NCI-H2196 (cell line): ENCODE data around the gene FASTKD3.
"Not testable (repeated sequence)": the region's sequence is repeated elsewhere in the genome, so short reads cannot be mapped to it uniquely, and the experiment has no call there.

Experiments
- DNase-seq: peaks from one replicate; lab custom pipeline; 2025; ENCODE audit not compliant: unreplicated experiment; lab: John Stamatoyannopoulos, UW

The FASTKD3 gene

GRCh38 chr5:7868773-7869473 is at the start of gene FASTKD3, which contains the start of gene MTRR:
TSS of gene FASTKD3 (minus strand) at chr5:7869031. CDS start at chr5:7868083, 948 bp downstream.
TSS of gene MTRR (plus strand) at chr5:7869148. CDS start at chr5:7870795, 1,647 bp downstream.
- peak; percentile 89 for DNase-seq

- DNase-seq = no peak
Measured at GRCh38 chr5:7917130-7918123, 48.6 kb upstream of the FASTKD3 start.

- peak; percentile 13 for DNase-seq
Measured at GRCh38 chr5:7916171-7916804, 47.5 kb upstream of the FASTKD3 start.

GRCh38 chr5:7911429-7911771 is 42.6 kb upstream of the FASTKD3 start:
- not testable (repeated sequence) for DNase-seq

- no peak for DNase-seq
Measured at GRCh38 chr5:7910738-7911428, 42.1 kb upstream of the FASTKD3 start.

GRCh38 chr5:7908317-7908716 is 39.5 kb upstream of the FASTKD3 start:
- DNase-seq = no peak

GRCh38 chr5:7907612-7908011 is 38.8 kb upstream of the FASTKD3 start:
- DNase-seq = no peak

- DNase-seq = no peak
Measured at GRCh38 chr5:7904170-7904569, 35.3 kb upstream of the FASTKD3 start.

GRCh38 chr5:7902666-7903625 is 34.1 kb upstream of the FASTKD3 start:
- no peak for DNase-seq

GRCh38 chr5:7902201-7902600 is 33.4 kb upstream of the FASTKD3 start:
- DNase-seq = no peak

GRCh38 chr5:7897014-7897600 is 28.3 kb upstream of the FASTKD3 start:
- no peak for DNase-seq

- DNase-seq = no peak
Measured at GRCh38 chr5:7894860-7895259, 26.0 kb upstream of the FASTKD3 start.

GRCh38 chr5:7894439-7894838 is 25.6 kb upstream of the FASTKD3 start:
- DNase-seq = no peak

- DNase-seq = no peak
Measured at GRCh38 chr5:7888901-7889300, 20.1 kb upstream of the FASTKD3 start.

- DNase-seq = peak; percentile 48
Measured at GRCh38 chr5:7886849-7887475, 18.1 kb upstream of the FASTKD3 start.

GRCh38 chr5:7884491-7885267 is 15.8 kb upstream of the FASTKD3 start:
- DNase-seq = no peak

- DNase-seq = no peak
Measured at GRCh38 chr5:7882926-7883325, 14.1 kb upstream of the FASTKD3 start.

GRCh38 chr5:7881816-7882215 is 13.0 kb upstream of the FASTKD3 start:
- no peak for DNase-seq
